GM12878 (cell line): ENCODE data around the gene C1orf185. TPM values are rescaled to one million over a fixed set of nuclear protein-coding genes. Genes with fewer than 3 reads are reported as not detected.

Experiments used
- ATAC-seq: fragments of 200-7000 bp; cut with Tn5 transposase; 3 replicates; pipeline ENCODE4 v1.9.1; 2020; ENCODE audit warnings: mild to moderate bottlenecking, moderate library complexity
- BruUV-seq: library from RNA; stranded (reverse); fragments of 400-500 nt; replicated peaks from 2 replicates; lab custom pipeline; 2021; lab: Mats Ljungman, UMichigan
- CTCF ChIA-PET: fragments of 300-600 bp; sonication (Branson Sonifier 250); formaldehyde crosslinking; extraction: SDS; loops from one replicate; lab custom pipeline; 2021; ENCODE audit warnings: inconsistent platforms; lab: Yijun Ruan, JAX
- POLR2A ChIA-PET: fragments of 350-600 bp; formaldehyde crosslinking; extraction: SDS; loops from one replicate; lab custom pipeline; 2021; ENCODE audit warnings: inconsistent platforms; lab: Charles Lee
- RAD21 ChIA-PET: fragments of 300-600 bp; sonication (Branson Sonifier 250); formaldehyde crosslinking; loops from one replicate; lab custom pipeline; 2023; ENCODE audit warnings: antibody characterized with exemption; ENCODE audit not compliant: unreplicated experiment; lab: Charles Lee
- SMC1A ChIA-PET: fragments of 300-600 bp; sonication (Branson Sonifier 250); formaldehyde crosslinking; loops from one replicate; lab custom pipeline; 2023; ENCODE audit not compliant: unreplicated experiment, uncharacterized antibody; lab: Charles Lee
- DNase-seq: peaks from one replicate; pipeline ENCODE4 v3.0.0-alpha.2; 2011; ENCODE audit warnings: low read depth, low spot score
- FAIRE-seq: peaks from 3 replicates; lab custom pipeline; 2011; peaks lifted over from hg19 to GRCh38; lab: Jason Lieb, UNC
- H2AFZ ChIP-seq: 2 replicates; pipeline ENCODE4 v1.6.0; 2011; ENCODE audit warnings: low read depth, low read length, control low read depth; ENCODE audit not compliant: control insufficient read depth
- H3K27ac ChIP-seq: 2 replicates; pipeline ENCODE4 v1.5.1; 2011; ENCODE audit warnings: control low read depth; ENCODE audit not compliant: control insufficient read depth, insufficient read depth
- H3K27me3 ChIP-seq, 2 experiments: replicated peaks in 1 of 2; 2 replicates each; pipeline versions ENCODE4 v1.6.0 to v1.6.1; 2011; ENCODE audit warnings: low read length in 1 of 2; ENCODE audit not compliant: control insufficient read depth in 2 of 2, insufficient read depth in 2 of 2
- H3K36me3 ChIP-seq, 2 experiments: 2 replicates each; pipeline ENCODE4 v1.5.1; 2011; ENCODE audit warnings: low read length in 1 of 2; ENCODE audit not compliant: control insufficient read depth in 2 of 2, insufficient read depth in 2 of 2
- H3K4me1 ChIP-seq: 2 replicates; pipeline ENCODE4 v1.6.1; 2011; ENCODE audit warnings: mild to moderate bottlenecking, low read length, moderate library complexity, mixed read lengths; ENCODE audit not compliant: control insufficient read depth, insufficient read depth
- H3K4me2 ChIP-seq: 2 replicates; pipeline ENCODE4 v1.6.0; 2011; ENCODE audit warnings: control low read depth; ENCODE audit not compliant: control insufficient read depth, insufficient read depth
- H3K4me3 ChIP-seq: fragments of 200-600 bp; sonication (generic); 2 replicates; pipeline ENCODE4 v1.5.1; 2016
- H3K79me2 ChIP-seq: 2 replicates; pipeline ENCODE4 v1.6.0; 2011; ENCODE audit warnings: low read length; ENCODE audit not compliant: control insufficient read depth, insufficient read depth
- H3K9ac ChIP-seq: 2 replicates; pipeline ENCODE4 v1.8.0; 2011; ENCODE audit warnings: low read length, control low read depth, mixed read lengths; ENCODE audit not compliant: control insufficient read depth, insufficient read depth
- H3K9me3 ChIP-seq: replicated peaks from 3 replicates; pipeline ENCODE4 v1.5.1; 2011; ENCODE audit warnings: mild to moderate bottlenecking, low read length; ENCODE audit not compliant: control insufficient read depth, insufficient read depth
- H4K20me1 ChIP-seq: 2 replicates; pipeline ENCODE4 v1.6.0; 2011; ENCODE audit not compliant: control insufficient read depth, insufficient read depth
- ATF7 ChIP-seq: fragments of 450-650 bp; IDR thresholded peaks from 2 replicates; pipeline ENCODE4 v1.6.1; 2016; ENCODE audit warnings: low read depth, mild to moderate bottlenecking
- BMI1 ChIP-seq: fragments of 450-650 bp; IDR thresholded peaks from 2 replicates; pipeline ENCODE4 v1.6.1; 2016; ENCODE audit warnings: mild to moderate bottlenecking, moderate library complexity, borderline replicate concordance
- FOXM1 ChIP-seq: IDR thresholded peaks from 2 replicates; pipeline ENCODE4 v1.6.1; 2012; ENCODE audit warnings: low read depth, mild to moderate bottlenecking, inconsistent platforms, low read length, moderate library complexity
- JUND ChIP-seq: IDR thresholded peaks from 2 replicates; pipeline ENCODE4 v1.6.1; 2012; ENCODE audit warnings: low read depth, mild to moderate bottlenecking, low read length, improper control_type of control experiment, moderate library complexity
- MLLT1 ChIP-seq: fragments of 450-650 bp; IDR thresholded peaks from 2 replicates; pipeline ENCODE4 v1.6.1; 2016; ENCODE audit warnings: mild to moderate bottlenecking
- POLR2A ChIP-seq: IDR thresholded peaks from 2 replicates; pipeline ENCODE4 v1.6.1; 2011; ENCODE audit warnings: low read depth, mild to moderate bottlenecking, low read length
- RCOR1 ChIP-seq: conservative IDR thresholded peaks from 2 replicates; pipeline ENCODE4 v1.6.1; 2012; ENCODE audit warnings: low read depth, low read length, improper control_type of control experiment
- SIN3A ChIP-seq: IDR thresholded peaks from 2 replicates; pipeline ENCODE4 v1.6.1; 2012; ENCODE audit warnings: low read depth, low read length, improper control_type of control experiment
- SRF ChIP-seq, 2 experiments: IDR thresholded peaks; 2 replicates each; pipeline ENCODE4 v1.6.1; 2011; ENCODE audit warnings: low read depth in 2 of 2, low read length in 2 of 2, mild to moderate bottlenecking in 1 of 2, moderate library complexity in 1 of 2
- STAT3 ChIP-seq: IDR thresholded peaks from 2 replicates; pipeline ENCODE4 v1.6.1; 2011; ENCODE audit warnings: low read depth, low read length, improper control_type of control experiment
- TBL1XR1 ChIP-seq: IDR thresholded peaks from 2 replicates; pipeline ENCODE4 v1.6.1; 2012; ENCODE audit warnings: low read depth, low read length, improper control_type of control experiment
- in situ Hi-C: fragments of 300-500 bp; cut with MboI; formaldehyde crosslinking; loops from 9 replicates; pipeline ENCODE4 v1.14.3; 2018; ENCODE audit warnings: mixed read lengths
- intact Hi-C: fragments of 100-400 bp; cut with micrococcal nuclease; formaldehyde crosslinking; loops from one replicate; pipeline ENCODE4 v1.14.2; 2022; ENCODE audit not compliant: unreplicated experiment
- microRNA counts: library from miRNA; unstranded; fragments of <30 nt; microRNA quantifications from one replicate; lab custom pipeline; 2016
- microRNA-seq: library from miRNA; unstranded; fragments of <30 nt; microRNA quantifications from one replicate; pipeline ENCODE4, GENCODE V29; 2018
- polyA plus RNA-seq, 11 experiments: library from polyadenylated mRNA; depleted of rRNA in 4 of 11; unstranded in 6 of 11; stranded (reverse) in 5 of 11; fragments of >200 nt; fragmentation: Nextera tagmentation in 4 of 11; fragmentation: Illumina TruSeq in 1 of 11; extraction: Ambion mirVana in 4 of 11; extraction: Trizol in 1 of 11; gene quantifications; 1 replicate in 1 of 11; 2 replicates in 10 of 11; pipeline versions ENCODE4 v1.2.1 to v1.2.3, GENCODE V29; 2011 to 2016; ENCODE audit warnings: inconsistent platforms in 2 of 11, missing spikeins in 2 of 11, low read depth in 1 of 11
- small RNA-seq: library from RNA; depleted of rRNA; stranded (forward); fragments of <200 nt; gene quantifications from one replicate; pipeline ENCODE3, GENCODE V24; 2014
- total RNA-seq, 4 experiments: library from RNA; depleted of rRNA in 3 of 4; stranded (reverse); fragments of >200 nt in 3 of 4; fragmentation: Illumina TruSeq in 1 of 4; extraction: Trizol in 1 of 4; gene quantifications; 2 replicates each; pipeline versions ENCODE4 v1.2.1 to v1.2.3, GENCODE V29; 2013 to 2021

C1orf185 gene
- total and polyA plus RNA-seq, 10 of the 15 experiments (the other 5 are each of a cell fraction or from before 2014, with no cell fraction given): 0.40 TPM; not detected in 9

GRCh38 chr1:51193564-51193963 lies 91.5 kb downstream of the C1orf185 start:
- SMC1A ChIA-PET: interaction anchor here (0.7 to 1.4 kb wide), 7 partner anchors 15 to 1095 kb away, joined by 3 to 4 read pairs (median 3); no protein-coding TSS in a partner anchor
- H4K20me1 ChIP-seq: no peaks in the 10 kb centered on the region
- no peak overlapping the region for H3K4me3 ChIP-seq
- H3K36me3 ChIP-seq: no peaks in the 10 kb centered on the region
- no peak for TF ChIP-seq STAT3
- no peak for TF ChIP-seq SIN3A
- no peak for TF ChIP-seq MLLT1
- TF ChIP-seq TBL1XR1: no peak
- TF ChIP-seq SRF (IDR thresholded peaks at IDR 0.05; ENCODE audit: low read depth in 2 of 2, low read length in 2 of 2): no peak
- TF ChIP-seq ATF7: no peak
- TF ChIP-seq POLR2A: no peak
- TF ChIP-seq BMI1: no peak
- TF ChIP-seq JUND: no peak
- no peak for TF ChIP-seq RCOR1
- no peak for TF ChIP-seq FOXM1
- TF ChIP-seq, all 136 proteins: peak for 0
- no peak for ATAC-seq
- Histone ChIP-seq H3K79me2 (no peaks in the 10 kb centered on the region), H3K4me2 (no peak overlapping the region), H3K9me3 (no peaks in the 10 kb centered on the region), H3K4me1 (no peaks in the 10 kb centered on the region), H2AFZ (no peak overlapping the region), H3K27me3 (no peaks in the 10 kb centered on the region), H3K27ac (no peak overlapping the region), H3K9ac (no peak overlapping the region)
- DNase-seq: no peak
- FAIRE-seq: no peak
- intact Hi-C loops: loop anchor here (2.0 kb wide), 1 partner anchor 103 kb away; no protein-coding TSS in a partner anchor
- in situ Hi-C loops: loop anchor here (5.0 kb wide), 2 partner anchors 321 to 421 kb away; no protein-coding TSS in a partner anchor
- POLR2A ChIA-PET: no interaction called here
- RAD21 ChIA-PET: interaction anchor here (0.6 to 6.6 kb wide), 3 partner anchors 103 to 321 kb away, joined by 3 to 44 read pairs (median 5); no protein-coding TSS in a partner anchor
- CTCF ChIA-PET: interaction anchor here (0.7 to 7.7 kb wide), 12 partner anchors 20 to 418 kb away, joined by 3 to 220 read pairs (median 11); no protein-coding TSS in a partner anchor
- no TSS peak for BruUV-seq

MicroRNA genes within 50 kb of the gene (microRNA counts, 767-probe panel; counts per million panel counts)
- 784 counts per million, percentile 18 among the panel's probes with 10 or more counts for microRNA hsa-miR-4421 (lab: Ali Mortazavi, UCI)

Small RNA genes within 50 kb of the gene (microRNA-seq; reads per million reads assigned to microRNA genes)
- gene MIR4421 (not detected), gene MIR6500 (not detected)

Small RNA genes within 50 kb of the gene (small RNA-seq; reads per million reads assigned to genes)
- gene MIR4421 (not detected), gene MIR6500 (not detected), gene RF00019 (not detected)

Other genes starting within 250 kb of the C1orf185 start
- gene FAF1, start 142.0 kb upstream of the C1orf185 start, total RNA-seq (2014; rRNA removed): 22.8 and 34.3 TPM in 2 replicates
- 44.7 and 45.5 TPM in 2 replicates for gene FAF1, start 142.0 kb upstream of the C1orf185 start, total RNA-seq (2014; rRNA removed; fragmentation: Illumina TruSeq; extraction: Trizol)
- gene FAF1, start 142.0 kb upstream of the C1orf185 start, total RNA-seq (2021): 53.4 and 54.5 TPM in 2 replicates
- 33.0 and 37.9 TPM in 2 replicates for gene FAF1, start 142.0 kb upstream of the C1orf185 start, polyA plus RNA-seq (2011; rRNA removed)
- 53.6 and 63.4 TPM in 2 replicates for gene FAF1, start 142.0 kb upstream of the C1orf185 start, polyA plus RNA-seq (2014; fragmentation: Illumina TruSeq; extraction: Trizol)
- gene FAF1, start 142.0 kb upstream of the C1orf185 start, polyA plus RNA-seq (2014; fragmentation: Nextera tagmentation; extraction: Ambion mirVana): 10 to 100 TPM; 14.0 to 24.6 TPM
- gene FAF1, start 142.0 kb upstream of the C1orf185 start, polyA plus RNA-seq (2014; rRNA removed): 16.0 and 18.6 TPM in 2 replicates
- 10 to 100 TPM in 1 of 2 experiments, 1 to 10 TPM in 1; 8.6 to 11.5 TPM for gene FAF1, start 142.0 kb upstream of the C1orf185 start, polyA plus RNA-seq (2016; fragmentation: Nextera tagmentation; extraction: Ambion mirVana)
- gene CDKN2C, start 132.0 kb upstream of the C1orf185 start, total RNA-seq (2014; rRNA removed): 8.2 and 8.8 TPM in 2 replicates
- 5.6 and 6.8 TPM in 2 replicates for gene CDKN2C, start 132.0 kb upstream of the C1orf185 start, total RNA-seq (2014; rRNA removed; fragmentation: Illumina TruSeq; extraction: Trizol)
- 7.2 and 8.5 TPM in 2 replicates for gene CDKN2C, start 132.0 kb upstream of the C1orf185 start, total RNA-seq (2021)
- gene CDKN2C, start 132.0 kb upstream of the C1orf185 start, polyA plus RNA-seq (2011; rRNA removed): 11.7 and 12.5 TPM in 2 replicates
- 3.3 and 6.4 TPM in 2 replicates for gene CDKN2C, start 132.0 kb upstream of the C1orf185 start, polyA plus RNA-seq (2014; fragmentation: Illumina TruSeq; extraction: Trizol)
- gene CDKN2C, start 132.0 kb upstream of the C1orf185 start, polyA plus RNA-seq (2014; fragmentation: Nextera tagmentation; extraction: Ambion mirVana): 1 to 10 TPM; 3.3 to 3.6 TPM
- gene CDKN2C, start 132.0 kb upstream of the C1orf185 start, polyA plus RNA-seq (2014; rRNA removed): 8.2 and 8.6 TPM in 2 replicates
- gene CDKN2C, start 132.0 kb upstream of the C1orf185 start, polyA plus RNA-seq (2016; fragmentation: Nextera tagmentation; extraction: Ambion mirVana): 1 to 10 TPM; 4.1 to 4.5 TPM
- 36.6 and 42.0 TPM in 2 replicates for gene RNF11, start 134.0 kb downstream of the C1orf185 start, total RNA-seq (2014; rRNA removed)
- gene RNF11, start 134.0 kb downstream of the C1orf185 start, total RNA-seq (2014; rRNA removed; fragmentation: Illumina TruSeq; extraction: Trizol): 34.9 and 35.4 TPM in 2 replicates
- 29.8 and 32.1 TPM in 2 replicates for gene RNF11, start 134.0 kb downstream of the C1orf185 start, total RNA-seq (2021)
- gene RNF11, start 134.0 kb downstream of the C1orf185 start, polyA plus RNA-seq (2011; rRNA removed): 37.5 and 44.2 TPM in 2 replicates
- gene RNF11, start 134.0 kb downstream of the C1orf185 start, polyA plus RNA-seq (2014; fragmentation: Illumina TruSeq; extraction: Trizol): 40.1 and 43.6 TPM in 2 replicates
- gene RNF11, start 134.0 kb downstream of the C1orf185 start, polyA plus RNA-seq (2014; fragmentation: Nextera tagmentation; extraction: Ambion mirVana): 10 to 100 TPM in 1 of 2 experiments, 1 to 10 TPM in 1; 9.5 to 14.5 TPM
- 34.9 and 35.2 TPM in 2 replicates for gene RNF11, start 134.0 kb downstream of the C1orf185 start, polyA plus RNA-seq (2014; rRNA removed)
- gene RNF11, start 134.0 kb downstream of the C1orf185 start, polyA plus RNA-seq (2016; fragmentation: Nextera tagmentation; extraction: Ambion mirVana): 10 to 100 TPM; 22.1 to 22.8 TPM
- 0.82 and 1.6 TPM in 2 replicates for gene TTC39A, start 228.3 kb downstream of the C1orf185 start, total RNA-seq (2014; rRNA removed)
- 1.3 and 1.4 TPM in 2 replicates for gene TTC39A, start 228.3 kb downstream of the C1orf185 start, total RNA-seq (2014; rRNA removed; fragmentation: Illumina TruSeq; extraction: Trizol)
- 1.5 and 3.5 TPM in 2 replicates for gene TTC39A, start 228.3 kb downstream of the C1orf185 start, total RNA-seq (2021)
- gene TTC39A, start 228.3 kb downstream of the C1orf185 start, polyA plus RNA-seq (2011; rRNA removed): 0.19 and 0.50 TPM in 2 replicates
- 1.2 and 1.5 TPM in 2 replicates for gene TTC39A, start 228.3 kb downstream of the C1orf185 start, polyA plus RNA-seq (2014; fragmentation: Illumina TruSeq; extraction: Trizol)
- 1 to 10 TPM in 1 of 2 experiments, under 1 TPM in 1; 0.75 to 1.1 TPM for gene TTC39A, start 228.3 kb downstream of the C1orf185 start, polyA plus RNA-seq (2014; fragmentation: Nextera tagmentation; extraction: Ambion mirVana)
- gene TTC39A, start 228.3 kb downstream of the C1orf185 start, polyA plus RNA-seq (2014; rRNA removed): 1.5 and 3.0 TPM in 2 replicates
- under 1 TPM; 0.18 to 0.94 TPM for gene TTC39A, start 228.3 kb downstream of the C1orf185 start, polyA plus RNA-seq (2016; fragmentation: Nextera tagmentation; extraction: Ambion mirVana)